ENCODE data around the gene CREB5. TPM values are rescaled to one million over a fixed set of nuclear protein-coding genes. Genes with fewer than 3 reads are reported as not detected.
"Not testable (repeated sequence)": the region's sequence is repeated elsewhere in the genome, so short reads cannot be mapped to it uniquely, and the experiment has no call there.

The CREB5 gene
- total RNA-seq, 3 donors from 2014 or later: 17.3 to 19.7 (median 18.0) TPM

- no peaks in the 10 kb centered on the region for H3K36me3 ChIP-seq
- no peaks in the 10 kb centered on the region for H3K4me1 ChIP-seq
- H3K4me3 ChIP-seq: no peak overlapping the region
- no peak for TF ChIP-seq POLR2A (IDR thresholded peaks at IDR 0.05)
- no peak for TF ChIP-seq CTCF (IDR thresholded peaks at IDR 0.05)
- TF ChIP-seq POLR2AphosphoS5 (IDR thresholded peaks at IDR 0.05): no peak
- no peaks in the 10 kb centered on the region for H3K9me3 ChIP-seq
- intact Hi-C loops (cut with DNase I; ENCODE audit: low total_unique reads): no loop called here
- no peak overlapping the region for H3K27ac ChIP-seq
- no peaks in the 10 kb centered on the region for H3K27me3 ChIP-seq
- DNase-seq (ENCODE audit: low spot score in 2 of 2): no peak
Observed at GRCh38 chr7:28813243-28813962, 401.1 kb downstream of the CREB5 start.

- DNase-seq (ENCODE audit: low spot score in 2 of 2): no peak
- Histone ChIP-seq H3K9me3 (no peaks in the 10 kb centered on the region), H3K36me3 (no peaks in the 10 kb centered on the region), H3K4me3 (no peak overlapping the region), H3K27ac (no peak overlapping the region), H3K4me1 (no peaks in the 10 kb centered on the region), H3K27me3 (no peaks in the 10 kb centered on the region)
- TF ChIP-seq CTCF (IDR thresholded peaks at IDR 0.05): no peak
- no peak for TF ChIP-seq POLR2AphosphoS5 (IDR thresholded peaks at IDR 0.05)
- TF ChIP-seq POLR2A (IDR thresholded peaks at IDR 0.05): no peak
- intact Hi-C loops (cut with DNase I; ENCODE audit: low total_unique reads): no loop called here
Observed at GRCh38 chr7:28815369-28815927, 403.1 kb downstream of the CREB5 start.

- no peak overlapping the region for H3K27ac ChIP-seq
- no peak for TF ChIP-seq POLR2A (IDR thresholded peaks at IDR 0.05)
- TF ChIP-seq POLR2AphosphoS5 (IDR thresholded peaks at IDR 0.05): no peak
- no peak for TF ChIP-seq CTCF (IDR thresholded peaks at IDR 0.05)
- H3K36me3 ChIP-seq: no peaks in the 10 kb centered on the region
- no peak for DNase-seq (ENCODE audit: low spot score in 2 of 2)
- no peaks in the 10 kb centered on the region for H3K4me1 ChIP-seq
- H3K27me3 ChIP-seq: no peaks in the 10 kb centered on the region
- intact Hi-C loops (cut with DNase I; ENCODE audit: low total_unique reads): no loop called here
- H3K9me3 ChIP-seq: no peaks in the 10 kb centered on the region
- no peak overlapping the region for H3K4me3 ChIP-seq
Observed at GRCh38 chr7:28815928-28816373, 403.6 kb downstream of the CREB5 start.

GRCh38 chr7:28818996-28819395, 406.7 kb downstream of the CREB5 start:
- no peak overlapping the region for H3K27ac ChIP-seq
- no peak overlapping the region for H3K4me3 ChIP-seq
- H3K27me3 ChIP-seq: no peaks in the 10 kb centered on the region
- no peaks in the 10 kb centered on the region for H3K9me3 ChIP-seq
- no peak for TF ChIP-seq CTCF (IDR thresholded peaks at IDR 0.05)
- TF ChIP-seq POLR2A (IDR thresholded peaks at IDR 0.05): no peak
- TF ChIP-seq POLR2AphosphoS5 (IDR thresholded peaks at IDR 0.05): no peak
- intact Hi-C loops (cut with DNase I; ENCODE audit: low total_unique reads): no loop called here
- H3K36me3 ChIP-seq: no peaks in the 10 kb centered on the region
- no peak for DNase-seq (ENCODE audit: low spot score in 2 of 2)
- H3K4me1 ChIP-seq: no peaks in the 10 kb centered on the region

GRCh38 chr7:28823582-28823981, 411.3 kb downstream of the CREB5 start:
- intact Hi-C loops (cut with DNase I; ENCODE audit: low total_unique reads): no loop called here

GRCh38 chr7:28825817-28826448, 413.6 kb downstream of the CREB5 start:
- intact Hi-C loops (cut with DNase I; ENCODE audit: low total_unique reads); H3K36me3 ChIP-seq; H3K4me1 ChIP-seq; H3K27me3 ChIP-seq; H3K9me3 ChIP-seq; H3K4me3 ChIP-seq; H3K27ac ChIP-seq; DNase-seq (ENCODE audit: low spot score in 2 of 2): not testable (repeated sequence)

More at GRCh38 chr7:28823582-28823981, 411.3 kb downstream of the CREB5 start:
- Histone ChIP-seq H3K27me3 (no peaks in the 10 kb centered on the region), H3K36me3 (no peaks in the 10 kb centered on the region), H3K4me3 (no peak overlapping the region), H3K9me3 (no peaks in the 10 kb centered on the region), H3K4me1 (no peaks in the 10 kb centered on the region), H3K27ac (no peak overlapping the region)
- no peak for TF ChIP-seq POLR2AphosphoS5 (IDR thresholded peaks at IDR 0.05)
- TF ChIP-seq POLR2A (IDR thresholded peaks at IDR 0.05): no peak
- no peak for TF ChIP-seq CTCF (IDR thresholded peaks at IDR 0.05)
- DNase-seq (ENCODE audit: low spot score in 2 of 2): no peak

Data from breast epithelium (tissue), 4 donors.